Endothelial cell of umbilical vein (primary cell): Measurements from ENCODE around the gene CFAP46. TPM values are rescaled to one million over a fixed set of nuclear protein-coding genes. Genes with fewer than 3 reads are reported as not detected.

ENCODE experiments used
- BruUV-seq: library from RNA; stranded (reverse); fragments of 400-500 nt; replicated peaks from 2 replicates; lab custom pipeline; 2021; lab: Mats Ljungman, UMichigan
- CTCF ChIA-PET: fragments of 300-600, 350-600 bp; sonication (Branson Sonifier 250); formaldehyde crosslinking; loops from one replicate; lab custom pipeline; 2021; ENCODE audit warnings: antibody characterized with exemption, inconsistent platforms; lab: Charles Lee
- POLR2A ChIA-PET: fragments of 300-600, 350-600 bp; sonication (Branson Sonifier 250); formaldehyde crosslinking; loops from one replicate; lab custom pipeline; 2021; ENCODE audit warnings: antibody characterized with exemption, inconsistent platforms; lab: Charles Lee
- DNase-seq: peaks from one replicate; pipeline ENCODE4 v3.0.0-alpha.2; 2011; ENCODE audit warnings: low read depth, low spot score
- FAIRE-seq: peaks from 2 replicates; lab custom pipeline; 2011; peaks lifted over from hg19 to GRCh38; lab: Jason Lieb, UNC
- H2AFZ ChIP-seq: 2 replicates; pipeline ENCODE4 v1.6.0; 2012; ENCODE audit warnings: low read depth, low read length, control low read depth, inconsistent platforms
- H3K27ac ChIP-seq: 2 replicates; pipeline ENCODE4 v1.5.1; 2011; ENCODE audit warnings: low read depth, mild to moderate bottlenecking, control low read depth, low read length, moderate library complexity; ENCODE audit not compliant: insufficient read depth
- H3K27me3 ChIP-seq, 2 experiments: 2 replicates each; pipeline versions ENCODE4 v1.6.0 to v1.6.1; 2011; ENCODE audit warnings: low read length in 2 of 2, mixed read lengths in 1 of 2; ENCODE audit not compliant: control insufficient read depth in 2 of 2, insufficient read depth in 2 of 2
- H3K36me3 ChIP-seq, 2 experiments: 2 replicates in 1 of 2; 3 replicates in 1 of 2; pipeline ENCODE4 v1.5.1; 2011; ENCODE audit warnings: low read length in 2 of 2, mild to moderate bottlenecking in 1 of 2, moderate library complexity in 1 of 2; ENCODE audit not compliant: control insufficient read depth in 2 of 2, insufficient read depth in 2 of 2; ENCODE audit errors: extremely low read depth in 1 of 2
- H3K4me1 ChIP-seq: 3 replicates; pipeline ENCODE4 v1.5.1; 2011; ENCODE audit warnings: mild to moderate bottlenecking, low read length; ENCODE audit not compliant: control insufficient read depth, insufficient read depth; ENCODE audit errors: extremely low read depth
- H3K4me2 ChIP-seq: 2 replicates; pipeline ENCODE4 v1.6.1; 2011; ENCODE audit warnings: low read length, control low read depth, mixed read lengths; ENCODE audit not compliant: insufficient read depth
- H3K4me3 ChIP-seq, 3 experiments: fragments of 200-600 bp in 1 of 3; sonication (generic), shearing (Covaris generic) in 1 of 3; replicated peaks in 1 of 3; 2 replicates each; pipeline ENCODE4 v1.5.1; 2011 to 2016; ENCODE audit warnings: control low read depth in 3 of 3, low read length in 3 of 3, mild to moderate bottlenecking in 2 of 3, inconsistent platforms in 1 of 3, low read depth in 1 of 3, moderate library complexity in 1 of 3; ENCODE audit not compliant: insufficient read depth in 1 of 3
- H3K79me2 ChIP-seq: 2 replicates; pipeline ENCODE4 v1.6.0; 2012; ENCODE audit warnings: low read length, inconsistent platforms; ENCODE audit not compliant: control insufficient read depth, insufficient read depth
- H3K9ac ChIP-seq: replicated peaks from 2 replicates; pipeline ENCODE3; 2011; ENCODE audit warnings: low read length, control low read depth; ENCODE audit not compliant: insufficient read depth; ENCODE audit errors: extremely low read depth
- H3K9me1 ChIP-seq: replicated peaks from 3 replicates; pipeline ENCODE4 v1.6.0; 2011; ENCODE audit warnings: mild to moderate bottlenecking, low read length; ENCODE audit not compliant: control insufficient read depth, insufficient read depth; ENCODE audit errors: extremely low read depth
- H3K9me3 ChIP-seq: replicated peaks from 2 replicates; pipeline ENCODE4 v1.5.1; 2012; ENCODE audit warnings: low read length, inconsistent platforms; ENCODE audit not compliant: control insufficient read depth, insufficient read depth
- H4K20me1 ChIP-seq: replicated peaks from 2 replicates; pipeline ENCODE3; 2011; ENCODE audit warnings: mild to moderate bottlenecking, low read length; ENCODE audit not compliant: control insufficient read depth, insufficient read depth; ENCODE audit errors: extremely low read depth
- CTCF ChIP-seq, 2 donors: IDR thresholded peaks; 1 replicate in 1 of 2; 2 replicates in 1 of 2; pipeline ENCODE4 v1.5.1; 2011; ENCODE audit warnings: low read length in 2 of 2, mild to moderate bottlenecking in 2 of 2, moderate library complexity in 2 of 2, control low read depth in 1 of 2, inconsistent platforms in 1 of 2, low read depth in 1 of 2; ENCODE audit not compliant: insufficient read depth in 1 of 2; ENCODE audit errors: extremely low read depth in 1 of 2
- GATA2 ChIP-seq: IDR thresholded peaks from 2 replicates; pipeline ENCODE4 v1.7.0; 2011; ENCODE audit warnings: low read depth, mild to moderate bottlenecking, moderate library complexity, mixed read lengths, low read length; ENCODE audit not compliant: insufficient read length, insufficient read depth
- JUN ChIP-seq: IDR thresholded peaks from 2 replicates; pipeline ENCODE4 v1.6.1; 2011; ENCODE audit warnings: borderline replicate concordance, low read depth; ENCODE audit not compliant: insufficient read length, insufficient read depth
- MAX ChIP-seq: IDR thresholded peaks from 2 replicates; pipeline ENCODE4 v1.6.1; 2011; ENCODE audit not compliant: insufficient read depth, insufficient read length
- POLR2A ChIP-seq: IDR thresholded peaks from 2 replicates; pipeline ENCODE4 v1.6.1; 2012; ENCODE audit warnings: low read depth, mild to moderate bottlenecking, control low read depth, low read length
- dilution Hi-C: fragments of 300-500 bp; cut with MboI; formaldehyde crosslinking; loops from one replicate; pipeline ENCODE4 v1.15.0; 2019; ENCODE audit warnings: low sequenced_read_pairs; ENCODE audit not compliant: extremely low pct_ligation_motif_present
- intact Hi-C: fragments of 100-400 bp; cut with micrococcal nuclease; formaldehyde crosslinking; loops from one replicate; pipeline ENCODE4 v1.10.0; 2022
- polyA plus RNA-seq, 4 experiments: library from polyadenylated mRNA; depleted of rRNA in 3 of 4; stranded (reverse) in 3 of 4; unstranded in 1 of 4; fragments of >200 nt; gene quantifications; 2 replicates each; pipeline versions ENCODE4 v1.2.1 to v1.2.3, GENCODE V29; 2011 to 2012; ENCODE audit warnings: missing spikeins in 1 of 4
- total RNA-seq: library from RNA; stranded (reverse); gene quantifications from 2 replicates; pipeline ENCODE4 v1.2.3, GENCODE V29; 2021

CFAP46 gene
- total and polyA plus RNA-seq, 2 donors (not counting 3 experiments of a cell fraction or from before 2014, with no cell fraction given) = 0.75 to 0.98 TPM

GRCh38 chr10:132919374-132920100, 22.8 kb downstream of the CFAP46 start:
- BruUV-seq = no TSS peak
- no peak for DNase-seq
- no peaks in the 10 kb centered on the region for H3K36me3 ChIP-seq
- POLR2A ChIA-PET = no interaction called here
- TF ChIP-seq CTCF (IDR thresholded peaks at IDR 0.05; ENCODE audit: extremely low read depth in 1 of 2, insufficient read depth in 1 of 2, low read depth in 1 of 2, low read length in 2 of 2) (no peak), JUN (no peak), POLR2A (no peak), GATA2 (no peak), MAX (no peak)
- H3K9me3 ChIP-seq = no peaks in the 10 kb centered on the region
- dilution Hi-C loops (no loop called here), intact Hi-C loops (no loop called here)
- H3K9me1 ChIP-seq = no peaks in the 10 kb centered on the region
- H3K4me3 ChIP-seq = no peak overlapping the region
- CTCF ChIA-PET = no interaction called here
- no peaks in the 10 kb centered on the region for H4K20me1 ChIP-seq
- H3K9ac ChIP-seq = no peak overlapping the region
- no peak overlapping the region for H2AFZ ChIP-seq
- H3K79me2 ChIP-seq = no peaks in the 10 kb centered on the region
- no peak overlapping the region for H3K4me2 ChIP-seq
- H3K27ac ChIP-seq = no peak overlapping the region
- H3K27me3 ChIP-seq = no peaks in the 10 kb centered on the region
- FAIRE-seq = no peak
- no peaks in the 10 kb centered on the region for H3K4me1 ChIP-seq
